ENCODE results near the gene C4orf50. TPM values are rescaled to one million over a fixed set of nuclear protein-coding genes. Genes with fewer than 3 reads are reported as not detected.

Gene C4orf50
- total RNA-seq, 4 donors from 2014 or later = not detected

GRCh38 chr4:6029254-6029653 lies 11.0 kb upstream of the C4orf50 start:
- WGBS = 72% methylated on average over 6 of the region's 6 CpGs
- no peaks in the 10 kb centered on the region for H3K9me3 ChIP-seq
- H3K27me3 ChIP-seq = peaks cover 9% of the 10 kb centered on the region
- H3K36me3 ChIP-seq = no peaks in the 10 kb centered on the region
- DNase-seq (ENCODE audit: low spot score in 2 of 2) = no peak
- TF ChIP-seq EP300 (IDR thresholded peaks at IDR 0.05) (no peak), POLR2AphosphoS5 (IDR thresholded peaks at IDR 0.05) (no peak), CTCF (IDR thresholded peaks at IDR 0.05) (no peak), POLR2A (IDR thresholded peaks at IDR 0.05) (no peak)
- peaks cover 5% of the 10 kb centered on the region for H3K4me1 ChIP-seq
- no peak overlapping the region for H3K27ac ChIP-seq
- no peak overlapping the region for H3K4me3 ChIP-seq

- H3K9me3 ChIP-seq = no peaks in the 10 kb centered on the region
- H3K27ac ChIP-seq = no peak overlapping the region
- 72% methylated on average over 7 of the region's 10 CpGs for WGBS
- H3K36me3 ChIP-seq = no peaks in the 10 kb centered on the region
- H3K27me3 ChIP-seq = peaks cover 10% of the 10 kb centered on the region
- no peak overlapping the region for H3K4me3 ChIP-seq
- no peak for DNase-seq (ENCODE audit: low spot score in 2 of 2)
- TF ChIP-seq POLR2AphosphoS5 (IDR thresholded peaks at IDR 0.05) (no peak), POLR2A (IDR thresholded peaks at IDR 0.05) (no peak)
- peaks cover 5% of the 10 kb centered on the region for H3K4me1 ChIP-seq
Measured at GRCh38 chr4:6028168-6028567, 9.9 kb upstream of the C4orf50 start.

- Histone ChIP-seq H3K27me3 (peaks cover 16% of the 10 kb centered on the region), H3K36me3 (no peaks in the 10 kb centered on the region), H3K4me3 (no peak overlapping the region), H3K9me3 (no peaks in the 10 kb centered on the region), H3K27ac (no peak overlapping the region), H3K4me1 (peaks cover 5% of the 10 kb centered on the region)
- no peak for DNase-seq (ENCODE audit: low spot score in 2 of 2)
- TF ChIP-seq POLR2AphosphoS5 (IDR thresholded peaks at IDR 0.05) (no peak), CTCF (IDR thresholded peaks at IDR 0.05) (no peak)
- WGBS = 41% methylated on average over 9 of the region's 9 CpGs
Measured at GRCh38 chr4:6027392-6027791, 9.2 kb upstream of the C4orf50 start.

- 76% methylated on average over 18 of the region's 20 CpGs for WGBS
- Histone ChIP-seq H3K9me3 (no peaks in the 10 kb centered on the region), H3K4me1 (peaks cover 7% of the 10 kb centered on the region), H3K36me3 (no peaks in the 10 kb centered on the region), H3K27me3 (peaks cover 25% of the 10 kb centered on the region), H3K4me3 (no peak overlapping the region), H3K27ac (no peak overlapping the region)
- no peak for DNase-seq (ENCODE audit: low spot score in 2 of 2)
- TF ChIP-seq EP300 (IDR thresholded peaks at IDR 0.05) (no peak), POLR2A (IDR thresholded peaks at IDR 0.05) (no peak), CTCF (IDR thresholded peaks at IDR 0.05) (no peak), POLR2AphosphoS5 (IDR thresholded peaks at IDR 0.05) (no peak)
Measured at GRCh38 chr4:6024313-6024960, 6.2 kb upstream of the C4orf50 start.

GRCh38 chr4:6023731-6024130 lies 5.5 kb upstream of the C4orf50 start:
- Histone ChIP-seq H3K36me3 (no peaks in the 10 kb centered on the region), H3K27me3 (peaks cover 32% of the 10 kb centered on the region), H3K4me3 (no peak overlapping the region), H3K9me3 (no peaks in the 10 kb centered on the region), H3K4me1 (peaks cover 8% of the 10 kb centered on the region), H3K27ac (no peak overlapping the region)
- no peak for DNase-seq (ENCODE audit: low spot score in 2 of 2)
- WGBS = 79% methylated on average over 10 of the region's 10 CpGs
- TF ChIP-seq CTCF (IDR thresholded peaks at IDR 0.05) = no peak
- no peak for TF ChIP-seq POLR2AphosphoS5 (IDR thresholded peaks at IDR 0.05)
- TF ChIP-seq POLR2A (IDR thresholded peaks at IDR 0.05) = no peak
- TF ChIP-seq EP300 (IDR thresholded peaks at IDR 0.05) = no peak

Measured in suprapubic skin (tissue), 4 donors.